ENCODE data around the gene INPP5K. TPM values are rescaled to one million over a fixed set of nuclear protein-coding genes. Genes with fewer than 3 reads are reported as not detected.

The INPP5K gene
- total and polyA plus RNA-seq, 8 donors = 23.6 to 51.1 (median 27.2) TPM

DNA sequence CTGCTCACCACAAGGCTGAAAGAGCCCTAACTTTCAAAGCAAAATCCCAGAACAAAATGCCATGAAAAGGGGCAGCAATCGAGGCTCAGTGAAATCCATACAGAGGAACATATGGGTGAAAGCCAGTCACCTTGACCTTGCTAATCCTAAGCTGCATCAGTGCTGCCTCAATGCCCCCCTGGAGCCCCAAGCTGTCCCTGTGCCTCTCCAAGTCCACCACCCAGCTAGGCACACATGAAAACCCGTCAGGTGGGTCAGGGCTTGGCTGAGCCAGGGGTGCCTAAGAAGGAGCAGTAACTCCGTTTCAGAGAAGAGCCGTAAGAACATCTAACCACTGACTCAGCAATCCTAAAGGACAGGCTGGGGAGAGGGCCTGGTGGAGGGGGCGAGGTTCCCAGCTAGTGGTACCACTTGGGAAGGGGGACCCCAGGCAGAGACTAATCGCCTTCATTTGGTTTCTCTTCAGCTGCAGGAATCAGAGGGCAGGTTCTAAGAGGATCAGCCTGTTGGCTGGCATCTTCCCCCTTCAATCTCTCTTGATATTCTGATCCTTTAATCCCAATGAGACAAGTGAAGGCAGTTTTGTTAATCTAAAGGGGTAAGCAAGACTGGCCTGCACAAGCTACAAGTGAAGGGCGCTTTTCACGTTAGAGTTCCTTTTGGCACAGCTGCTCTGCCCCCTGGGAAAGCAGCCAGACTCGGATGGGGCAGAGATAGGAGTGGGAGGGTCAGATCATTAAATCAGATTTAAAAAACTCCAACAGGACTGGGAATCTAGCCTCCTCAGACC, 38.5 kb upstream of the INPP5K start:
- Histone ChIP-seq H3K27ac (peak overlapping the region; percentile 23 to 83), H3K4me3 (no peak overlapping the region), H3K9me3 (no peaks in the 10 kb centered on the region), H3K4me1 (peaks cover 19 to 63% of the 10 kb centered on the region in 2 donors), H3K36me3 (peaks cover 0 to 38% of the 10 kb centered on the region in 2 donors), H3K27me3 (no peaks in the 10 kb centered on the region)
- DNase-seq (no peak), ATAC-seq (no peak)
- intact Hi-C loops (cut with DNase I) = no loop called here
- TF ChIP-seq, protein P1, sequence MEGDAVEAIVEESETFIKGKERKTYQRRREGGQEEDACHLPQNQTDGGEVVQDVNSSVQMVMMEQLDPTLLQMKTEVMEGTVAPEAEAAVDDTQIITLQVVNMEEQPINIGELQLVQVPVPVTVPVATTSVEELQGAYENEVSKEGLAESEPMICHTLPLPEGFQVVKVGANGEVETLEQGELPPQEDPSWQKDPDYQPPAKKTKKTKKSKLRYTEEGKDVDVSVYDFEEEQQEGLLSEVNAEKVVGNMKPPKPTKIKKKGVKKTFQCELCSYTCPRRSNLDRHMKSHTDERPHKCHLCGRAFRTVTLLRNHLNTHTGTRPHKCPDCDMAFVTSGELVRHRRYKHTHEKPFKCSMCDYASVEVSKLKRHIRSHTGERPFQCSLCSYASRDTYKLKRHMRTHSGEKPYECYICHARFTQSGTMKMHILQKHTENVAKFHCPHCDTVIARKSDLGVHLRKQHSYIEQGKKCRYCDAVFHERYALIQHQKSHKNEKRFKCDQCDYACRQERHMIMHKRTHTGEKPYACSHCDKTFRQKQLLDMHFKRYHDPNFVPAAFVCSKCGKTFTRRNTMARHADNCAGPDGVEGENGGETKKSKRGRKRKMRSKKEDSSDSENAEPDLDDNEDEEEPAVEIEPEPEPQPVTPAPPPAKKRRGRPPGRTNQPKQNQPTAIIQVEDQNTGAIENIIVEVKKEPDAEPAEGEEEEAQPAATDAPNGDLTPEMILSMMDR (IDR thresholded peaks at IDR 0.05) = no peak

DNA sequence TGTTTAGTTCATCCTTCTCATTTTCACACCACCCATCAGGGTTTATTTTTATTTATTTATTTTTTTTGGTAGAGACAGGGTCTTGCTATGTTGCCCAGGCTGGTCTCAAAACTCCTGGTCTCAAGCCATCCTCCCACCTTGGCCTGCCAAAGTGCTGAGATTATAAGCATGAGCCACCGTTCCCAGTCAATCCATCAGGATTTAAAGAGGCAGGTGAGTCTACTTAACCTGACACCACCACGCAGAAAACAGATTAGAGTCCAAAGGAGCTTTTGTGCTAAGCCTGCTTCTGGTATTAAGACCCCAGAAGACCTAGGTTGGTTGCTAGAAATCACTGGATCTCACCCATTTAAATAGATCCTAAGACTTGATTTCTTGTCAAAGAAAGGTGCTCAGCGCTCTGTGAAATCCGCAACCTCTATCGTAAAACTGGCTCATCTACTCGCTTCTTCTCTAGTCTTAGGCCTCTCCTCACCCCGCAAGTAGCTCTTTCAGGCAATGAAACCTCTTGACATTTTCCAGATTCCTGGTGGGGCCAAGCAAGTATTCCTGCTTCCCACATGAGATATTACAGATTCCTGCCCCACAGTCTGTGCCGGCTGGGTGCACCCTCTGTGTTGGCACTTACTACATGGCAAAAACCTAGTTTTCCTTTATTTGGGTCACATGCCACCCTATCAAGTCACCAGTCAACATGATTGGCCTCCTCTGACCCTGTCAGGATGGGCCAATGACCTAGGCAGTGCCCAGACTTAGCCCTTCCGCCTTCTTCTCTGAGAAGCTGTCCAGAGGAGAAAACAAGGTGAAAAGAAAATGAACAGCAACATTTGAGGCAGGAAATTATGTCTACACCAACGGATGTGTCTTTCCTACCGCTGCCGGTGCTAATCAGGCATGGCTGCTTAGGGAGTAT, 37.2 kb upstream of the INPP5K start:
- TF ChIP-seq, protein P1 (IDR thresholded peaks at IDR 0.05) = no peak
- Histone ChIP-seq H3K4me3 (no peak overlapping the region), H3K9me3 (no peaks in the 10 kb centered on the region), H3K27me3 (no peaks in the 10 kb centered on the region), H3K27ac (peak overlapping the region; percentile 27 to 83), H3K4me1 (peaks cover 19 to 50% of the 10 kb centered on the region in 2 donors), H3K36me3 (peaks cover 0 to 52% of the 10 kb centered on the region in 2 donors)
- intact Hi-C loops (cut with DNase I) = no loop called here
- peak; percentile 74 for ATAC-seq
- DNase-seq = no peak

DNA sequence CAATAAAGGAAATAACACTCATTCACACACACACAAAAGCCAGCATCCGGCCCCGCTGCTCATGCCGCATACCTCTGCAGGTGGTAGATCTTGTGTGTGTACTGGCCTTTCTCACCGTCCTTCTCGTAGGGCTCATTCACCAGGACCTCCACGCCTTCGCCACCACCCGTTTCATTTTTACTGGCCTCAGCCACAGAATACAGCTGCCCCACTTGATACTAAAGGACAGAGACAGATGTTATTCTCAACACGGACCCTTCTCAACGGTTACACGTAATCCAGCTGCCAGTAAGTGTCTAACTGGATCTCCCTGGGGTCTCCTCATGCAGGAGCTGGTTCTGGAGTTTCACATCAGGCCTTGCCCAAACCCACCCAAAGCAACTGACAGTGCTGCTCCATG, 36.5 kb upstream of the INPP5K start:
- ATAC-seq = no peak
- H3K36me3 ChIP-seq = peaks cover 0 to 58% of the 10 kb centered on the region in 2 donors
- intact Hi-C loops (cut with DNase I) = no loop called here

DNA sequence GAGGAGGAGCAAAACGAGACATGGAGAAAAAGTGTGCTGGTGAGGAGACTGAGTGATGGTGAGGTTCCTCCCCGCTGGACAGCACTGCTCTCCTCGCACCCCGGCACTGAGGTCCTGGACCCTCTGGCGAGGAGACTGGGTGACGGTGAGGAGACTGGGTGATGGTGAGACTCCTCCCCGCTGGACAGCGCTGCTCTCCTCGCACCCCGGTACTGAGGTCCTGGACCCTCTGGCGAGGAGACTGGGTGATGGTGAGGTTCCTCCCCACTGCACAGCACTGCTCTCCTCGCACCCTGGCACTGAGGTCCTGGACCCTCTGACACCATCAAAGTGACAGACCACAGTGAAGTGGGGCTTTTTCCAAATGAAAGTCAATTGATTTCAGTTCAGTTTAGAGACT, 35.3 kb upstream of the INPP5K start:
- H3K9me3 ChIP-seq = no peaks in the 10 kb centered on the region
- peaks cover 0 to 70% of the 10 kb centered on the region in 2 donors for H3K36me3 ChIP-seq
- H3K27me3 ChIP-seq = no peaks in the 10 kb centered on the region
- no peak overlapping the region for H3K27ac ChIP-seq
- H3K4me3 ChIP-seq = no peak overlapping the region
- ATAC-seq (no peak), DNase-seq (no peak)
- intact Hi-C loops (cut with DNase I) = no loop called here
- TF ChIP-seq, protein P1 (IDR thresholded peaks at IDR 0.05) = no peak
- H3K4me1 ChIP-seq = peaks cover 19 to 32% of the 10 kb centered on the region in 2 donors

More for the DNA sequence above, 36.5 kb upstream of the INPP5K start:
- Histone ChIP-seq H3K27me3 (no peaks in the 10 kb centered on the region), H3K9me3 (no peaks in the 10 kb centered on the region), H3K27ac (peak overlapping the region in 1 of 2 donors; percentile 27), H3K4me1 (peaks cover 19 to 44% of the 10 kb centered on the region in 2 donors), H3K4me3 (no peak overlapping the region)
- no peak for DNase-seq
- TF ChIP-seq, protein P1 (IDR thresholded peaks at IDR 0.05) = no peak

DNA sequence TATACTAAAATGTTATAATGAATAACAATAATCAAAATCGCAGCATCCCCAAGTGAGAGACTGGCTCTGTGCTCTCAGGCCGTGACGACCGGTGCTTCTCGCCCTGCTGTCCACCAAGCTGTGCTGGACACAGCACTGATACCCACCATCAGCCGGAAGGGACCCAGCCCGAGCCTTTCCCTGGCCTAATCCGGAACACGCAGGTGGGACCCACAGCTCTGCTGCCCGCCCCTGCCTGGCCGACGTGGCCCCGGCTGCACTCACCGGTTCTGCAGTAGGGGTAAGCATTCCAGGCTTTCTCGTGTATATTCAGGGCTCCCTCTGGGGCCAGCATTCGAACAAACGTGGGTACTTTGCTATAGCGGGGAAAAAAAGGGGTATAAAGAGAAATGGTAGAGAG, 31.6 kb upstream of the INPP5K start:
- no peak for DNase-seq
- Histone ChIP-seq H3K4me3 (no peak overlapping the region), H3K9me3 (no peaks in the 10 kb centered on the region), H3K27me3 (no peaks in the 10 kb centered on the region), H3K27ac (no peak overlapping the region), H3K4me1 (no peaks in the 10 kb centered on the region), H3K36me3 (peaks cover 0 to 100% of the 10 kb centered on the region in 2 donors)
- TF ChIP-seq, protein P1 (IDR thresholded peaks at IDR 0.05) = no peak
- ATAC-seq = no peak
- intact Hi-C loops (cut with DNase I) = no loop called here

All from left lung (tissue), 10 donors.